NCI-H774 (cell line): ENCODE data around the gene SUGCT.

Experiments used
- DNase-seq: peaks from one replicate; lab custom pipeline; 2025; lab: John Stamatoyannopoulos, UW

The SUGCT gene

GRCh38 chr7:40676221-40676620 lies 541.4 kb downstream of the SUGCT start:
- no peak for DNase-seq

GRCh38 chr7:40680657-40681056 lies 545.9 kb downstream of the SUGCT start:
- DNase-seq: no peak

- DNase-seq: no peak
Observed at GRCh38 chr7:40682696-40683095, 547.9 kb downstream of the SUGCT start.

- no peak for DNase-seq
Observed at GRCh38 chr7:40694026-40694809, 559.4 kb downstream of the SUGCT start.

- DNase-seq: no peak
Observed at GRCh38 chr7:40694991-40695390, 560.2 kb downstream of the SUGCT start.

GRCh38 chr7:40697653-40698052 lies 562.8 kb downstream of the SUGCT start:
- DNase-seq: no peak

GRCh38 chr7:40698214-40698920 lies 563.6 kb downstream of the SUGCT start:
- no peak for DNase-seq

- DNase-seq: no peak
Observed at GRCh38 chr7:40698921-40699260, 564.1 kb downstream of the SUGCT start.

GRCh38 chr7:40700653-40701421 lies 566.0 kb downstream of the SUGCT start:
- DNase-seq: no peak

- no peak for DNase-seq
Observed at GRCh38 chr7:40701836-40702551, 567.2 kb downstream of the SUGCT start.

- DNase-seq: no peak
Observed at GRCh38 chr7:40704172-40704571, 569.4 kb downstream of the SUGCT start.

- no peak for DNase-seq
Observed at GRCh38 chr7:40706829-40707228, 572.0 kb downstream of the SUGCT start.

- DNase-seq: no peak
Observed at GRCh38 chr7:40709062-40709964, 574.5 kb downstream of the SUGCT start.

- no peak for DNase-seq
Observed at GRCh38 chr7:40711706-40712105, 576.9 kb downstream of the SUGCT start.

GRCh38 chr7:40714363-40715052 lies 579.7 kb downstream of the SUGCT start:
- no peak for DNase-seq

- no peak for DNase-seq
Observed at GRCh38 chr7:40715053-40715430, 580.2 kb downstream of the SUGCT start.

GRCh38 chr7:40716052-40716451 lies 581.2 kb downstream of the SUGCT start:
- DNase-seq: no peak

- no peak for DNase-seq
Observed at GRCh38 chr7:40717242-40717641, 582.4 kb downstream of the SUGCT start.

- DNase-seq: no peak
Observed at GRCh38 chr7:40720416-40720815, 585.6 kb downstream of the SUGCT start.

- no peak for DNase-seq
Observed at GRCh38 chr7:40721342-40721949, 586.6 kb downstream of the SUGCT start.
